ENCODE data around the gene ABRAXAS1.
A peak's percentile ranks its signal among the peaks of the same experiment; 100 is the strongest.
"Not testable (repeated sequence)": the region's sequence is repeated elsewhere in the genome, so short reads cannot be mapped to it uniquely, and the experiment has no call there.

The ABRAXAS1 gene

DNA sequence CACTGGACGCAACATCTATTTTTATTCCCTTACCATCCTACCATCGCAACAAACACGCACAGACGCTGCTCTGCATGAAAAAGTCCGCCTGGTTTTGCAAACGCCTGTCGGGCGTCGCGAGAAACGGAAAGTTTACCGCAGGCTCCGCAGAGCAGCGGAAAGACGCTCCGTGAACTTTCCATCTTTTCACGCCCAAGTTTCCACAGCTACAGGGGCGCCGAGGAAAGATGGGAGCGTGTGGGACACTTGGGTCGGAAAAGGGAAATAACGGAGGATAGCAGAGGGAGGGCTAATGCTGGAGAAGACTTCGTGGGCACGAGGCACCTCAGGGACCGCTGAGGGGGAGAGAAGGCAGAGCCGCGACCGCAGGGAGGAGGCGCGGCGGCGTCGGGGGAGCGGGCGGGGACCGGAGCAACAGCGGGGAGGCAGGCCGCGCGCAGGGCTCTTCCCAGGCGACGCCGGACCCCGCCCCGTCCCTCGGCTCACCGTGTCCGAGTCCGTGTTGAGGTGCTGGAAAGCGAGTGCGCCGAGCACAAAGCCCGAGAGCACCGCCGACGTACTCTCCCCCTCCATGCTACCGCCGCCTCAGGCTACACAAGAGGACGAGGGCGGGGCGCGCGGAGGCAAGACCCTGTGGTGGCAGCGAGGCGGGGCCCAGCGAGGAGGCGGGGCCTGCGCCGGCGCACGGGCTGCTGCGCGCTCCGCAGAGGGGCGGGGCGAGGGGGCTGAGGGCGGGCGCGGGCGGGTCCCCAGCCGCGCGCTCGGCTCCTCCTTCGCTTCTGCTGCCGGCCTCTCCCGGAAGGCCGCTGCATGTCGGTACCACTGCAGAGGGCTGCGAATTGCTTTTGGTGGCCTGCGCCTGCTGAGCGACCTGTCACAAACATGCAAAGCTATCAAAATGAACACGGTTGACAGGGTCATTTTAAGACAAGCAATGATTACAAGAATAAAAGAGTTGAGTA is at the start of gene ABRAXAS1:
Gene ABRAXAS1, minus strand, starts transcription at position 601 of the 962 bp plus-strand sequence. Its CDS starts 28 bp downstream, at position 573.
- peak; percentile 41 for DNase-seq

DNA sequence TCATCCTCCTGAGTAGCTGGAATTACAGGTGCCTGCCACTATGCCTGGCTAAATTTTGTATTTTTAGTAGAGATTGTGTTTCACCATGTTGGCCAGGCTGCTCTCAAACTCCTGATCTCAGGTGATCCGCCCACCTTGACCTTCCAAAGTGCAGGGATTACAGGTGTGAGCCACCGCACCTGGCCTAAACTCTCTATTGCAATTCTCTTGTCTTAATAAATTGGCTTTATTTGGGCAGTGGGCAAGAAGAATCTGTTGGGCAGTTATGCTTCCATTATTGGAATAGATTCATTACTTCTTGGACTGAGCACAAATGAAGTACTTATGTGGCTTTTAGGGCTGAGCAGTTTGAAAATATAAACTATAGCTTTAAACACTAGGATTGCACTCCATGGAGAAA is 42.8 kb upstream of the ABRAXAS1 start:
- no peak for DNase-seq

- no peak for DNase-seq
Observed at GRCh38 chr4:83522239-83522638, 37.3 kb upstream of the ABRAXAS1 start.

- no peak for DNase-seq
Observed at GRCh38 chr4:83516042-83516772, 31.3 kb upstream of the ABRAXAS1 start.

- no peak for DNase-seq
Observed at GRCh38 chr4:83510442-83510841, 25.5 kb upstream of the ABRAXAS1 start.

DNA sequence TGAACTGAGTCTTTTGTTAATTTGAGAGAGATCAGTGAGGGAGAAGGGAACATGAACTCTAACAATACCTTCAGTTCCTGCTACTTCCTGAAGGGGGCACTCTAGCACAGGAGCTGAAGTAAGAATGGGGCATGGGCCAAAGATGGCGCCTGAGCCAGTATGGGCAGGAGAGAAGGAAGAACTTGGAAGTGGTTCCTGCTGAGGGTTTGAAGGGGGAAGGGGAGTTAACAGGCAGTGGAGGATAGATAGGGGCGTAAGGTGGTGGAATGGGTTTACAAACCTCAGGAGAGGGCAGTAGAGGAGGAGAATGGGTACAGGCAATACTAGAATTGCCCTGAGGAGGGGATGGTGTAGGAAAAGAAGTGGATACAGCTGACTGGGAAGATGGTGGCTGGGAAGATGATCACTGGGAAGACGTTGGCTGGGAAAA is 24.3 kb upstream of the ABRAXAS1 start:
- peak; percentile 1 for DNase-seq

GRCh38 chr4:83504996-83505395 is 20.1 kb upstream of the ABRAXAS1 start:
- no peak for DNase-seq

DNA sequence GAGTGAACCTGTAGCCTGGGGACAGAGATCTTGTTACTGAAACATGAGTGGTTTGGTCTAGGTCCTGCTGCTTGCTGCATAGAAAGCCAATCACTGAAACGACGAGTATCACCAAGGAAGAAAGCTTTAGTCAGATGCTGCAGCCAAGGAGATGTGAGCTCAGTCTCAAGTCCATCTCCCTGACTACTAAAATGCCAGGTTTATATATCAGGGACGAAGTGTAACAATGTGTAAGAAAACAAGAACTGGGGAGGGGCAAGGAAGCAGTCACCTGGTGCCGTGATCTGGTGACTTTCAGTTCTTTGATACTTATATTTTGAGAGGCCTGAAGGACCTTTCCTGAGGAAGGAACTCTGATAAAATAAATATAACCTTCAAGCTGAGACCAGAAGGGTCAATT is 19.6 kb upstream of the ABRAXAS1 start:
- no peak for DNase-seq

GRCh38 chr4:83503974-83504373 is 19.1 kb upstream of the ABRAXAS1 start:
- no peak for DNase-seq

- not testable (repeated sequence) for DNase-seq
Observed at GRCh38 chr4:83501671-83502070, 16.8 kb upstream of the ABRAXAS1 start.

GRCh38 chr4:83498187-83498586 is 13.3 kb upstream of the ABRAXAS1 start:
- DNase-seq = no peak

- DNase-seq = not testable (repeated sequence)
Observed at GRCh38 chr4:83496085-83496917, 11.4 kb upstream of the ABRAXAS1 start.

GRCh38 chr4:83490876-83491450 is 6.1 kb upstream of the ABRAXAS1 start:
- DNase-seq = no peak

DNA sequence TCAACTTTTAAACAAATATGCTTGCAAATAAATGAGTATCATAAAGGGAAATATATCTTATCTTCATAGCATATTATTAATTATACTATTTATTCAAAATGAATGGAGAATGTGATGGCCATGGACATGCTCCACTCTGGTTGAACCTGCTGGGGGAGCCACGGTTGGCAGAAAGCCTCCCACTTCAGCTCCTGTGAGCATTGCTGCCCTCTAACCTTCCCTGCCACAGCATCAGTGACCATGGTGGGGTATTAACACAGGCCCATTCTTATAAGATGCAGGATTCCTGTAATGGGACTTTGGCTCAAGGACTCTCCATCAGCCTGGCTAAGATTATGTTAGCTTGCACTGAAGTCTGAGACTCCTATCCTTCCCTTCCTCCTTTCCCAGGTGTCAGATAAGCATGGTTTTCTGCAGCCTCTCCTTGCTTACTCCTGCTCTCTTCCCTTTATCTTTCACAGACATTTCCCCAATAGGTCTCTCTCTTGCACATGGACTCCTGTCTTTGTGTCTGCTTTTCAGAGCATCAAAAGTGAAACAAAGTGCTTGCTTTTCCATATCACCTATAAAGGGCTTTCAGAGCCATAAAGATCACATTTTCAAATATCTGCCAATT is 4.9 kb upstream of the ABRAXAS1 start:
- no peak for DNase-seq

GRCh38 chr4:83486457-83487129 is 1.7 kb upstream of the ABRAXAS1 start:
- no peak for DNase-seq

- no peak for DNase-seq
Observed at GRCh38 chr4:83473966-83474365, 10.9 kb downstream of the ABRAXAS1 start.

DNA sequence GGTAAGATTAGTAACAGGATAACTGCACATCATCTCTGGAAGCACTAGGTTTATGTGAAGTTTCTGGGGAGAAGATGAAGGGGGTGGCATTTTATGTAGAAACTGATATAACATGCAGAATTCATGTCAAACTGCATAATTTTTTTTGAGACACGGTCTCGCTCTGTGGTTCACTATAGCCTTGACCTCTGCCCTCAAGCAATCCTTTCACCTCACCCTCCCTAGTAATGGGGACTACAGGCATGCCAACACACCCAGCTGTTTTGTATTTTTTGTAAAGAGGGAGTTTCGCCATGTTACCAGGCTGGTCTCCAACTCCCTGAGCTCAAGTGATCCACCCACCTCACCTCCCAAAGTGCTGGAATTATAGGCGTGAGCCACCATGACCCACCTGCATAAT is 11.5 kb downstream of the ABRAXAS1 start:
- DNase-seq = no peak

GRCh38 chr4:83456184-83456501 is 28.8 kb downstream of the ABRAXAS1 start:
- DNase-seq = no peak

GRCh38 chr4:83455281-83456183 is 29.4 kb downstream of the ABRAXAS1 start, which contains the start of the genes HELQ and MRPS18C:
Gene HELQ (minus strand): TSS chr4:83455823. CDS start chr4:83455693, 130 bp downstream.
Gene MRPS18C (plus strand): TSS chr4:83456058. CDS start chr4:83456078, 20 bp downstream.
- peak; percentile 81 for DNase-seq

GRCh38 chr4:83454686-83455085 is 30.2 kb downstream of the ABRAXAS1 start:
- no peak for DNase-seq
